ENCODE measurements around the gene GABRE. TPM values are rescaled to one million over a fixed set of nuclear protein-coding genes. Genes with fewer than 3 reads are reported as not detected.

GABRE gene
- total RNA-seq, 1 experiment from 2014 or later, result not detected

DNA sequence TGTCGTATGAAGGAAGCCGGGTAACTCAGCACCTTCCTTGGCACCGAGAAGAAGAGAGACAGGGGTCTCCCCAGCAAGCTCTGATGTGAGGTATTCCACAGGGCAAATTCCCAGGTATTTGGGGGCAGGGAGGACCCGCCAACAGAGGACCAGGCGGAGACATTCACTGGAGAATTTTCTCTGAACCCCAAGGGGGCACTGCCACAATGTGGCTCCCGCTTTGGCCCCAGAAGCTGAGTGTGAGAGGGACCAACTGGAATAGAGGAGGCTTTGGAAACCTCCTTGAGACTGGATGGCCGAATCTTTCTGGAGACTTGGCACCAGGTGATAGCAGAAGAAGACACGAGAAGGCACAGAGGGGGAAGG lies 735 bp upstream of the GABRE start:
- ATAC-seq (no peak), DNase-seq (no peak)
- no peak overlapping the region for H3K4me2 ChIP-seq (ENCODE audit: low read length)
- intact Hi-C loops (cut with micrococcal nuclease), result no loop called here
- no peaks in the 10 kb centered on the region for H3K36me3 ChIP-seq (ENCODE audit: low read depth, low read length)
- POLR2A ChIA-PET (ENCODE audit: unreplicated experiment), result no interaction called here
- CTCF ChIA-PET, result no interaction called here
- H3F3A ChIP-seq (ENCODE audit: low read length, unreplicated experiment), result no peaks in the 10 kb centered on the region
- no peak overlapping the region for H3K9ac ChIP-seq (ENCODE audit: low read length)
- H3K9me2 ChIP-seq (replicated peaks; ENCODE audit: low read length), result no peaks in the 10 kb centered on the region
- no TSS peak for BruUV-seq (replicated peaks)
- TF ChIP-seq, protein P1, sequence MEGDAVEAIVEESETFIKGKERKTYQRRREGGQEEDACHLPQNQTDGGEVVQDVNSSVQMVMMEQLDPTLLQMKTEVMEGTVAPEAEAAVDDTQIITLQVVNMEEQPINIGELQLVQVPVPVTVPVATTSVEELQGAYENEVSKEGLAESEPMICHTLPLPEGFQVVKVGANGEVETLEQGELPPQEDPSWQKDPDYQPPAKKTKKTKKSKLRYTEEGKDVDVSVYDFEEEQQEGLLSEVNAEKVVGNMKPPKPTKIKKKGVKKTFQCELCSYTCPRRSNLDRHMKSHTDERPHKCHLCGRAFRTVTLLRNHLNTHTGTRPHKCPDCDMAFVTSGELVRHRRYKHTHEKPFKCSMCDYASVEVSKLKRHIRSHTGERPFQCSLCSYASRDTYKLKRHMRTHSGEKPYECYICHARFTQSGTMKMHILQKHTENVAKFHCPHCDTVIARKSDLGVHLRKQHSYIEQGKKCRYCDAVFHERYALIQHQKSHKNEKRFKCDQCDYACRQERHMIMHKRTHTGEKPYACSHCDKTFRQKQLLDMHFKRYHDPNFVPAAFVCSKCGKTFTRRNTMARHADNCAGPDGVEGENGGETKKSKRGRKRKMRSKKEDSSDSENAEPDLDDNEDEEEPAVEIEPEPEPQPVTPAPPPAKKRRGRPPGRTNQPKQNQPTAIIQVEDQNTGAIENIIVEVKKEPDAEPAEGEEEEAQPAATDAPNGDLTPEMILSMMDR (conservative IDR thresholded peaks at IDR 0.05; ENCODE audit: low read depth, low read length), result no peak
- TF ChIP-seq EZH2 (IDR thresholded peaks at IDR 0.05; ENCODE audit: low read length, unreplicated experiment) (no peak), EZH2phosphoT487 (IDR thresholded peaks at IDR 0.05; ENCODE audit: borderline replicate concordance, low read length) (no peak)
- no peaks in the 10 kb centered on the region for H4K20me1 ChIP-seq (ENCODE audit: low read length)
- H3K27me3 ChIP-seq (ENCODE audit: low read length), result no peaks in the 10 kb centered on the region
- no peaks in the 10 kb centered on the region for H3K4me1 ChIP-seq (ENCODE audit: insufficient read depth, low read length)
- H3K4me3 ChIP-seq (ENCODE audit: low read length), result no peak overlapping the region
- H3K79me2 ChIP-seq (ENCODE audit: low read length), result no peaks in the 10 kb centered on the region
- no peak overlapping the region for H3K27ac ChIP-seq (ENCODE audit: low read length)
- no peaks in the 10 kb centered on the region for H3K9me3 ChIP-seq (ENCODE audit: low read length)
- no peak overlapping the region for H2AFZ ChIP-seq (ENCODE audit: low read length)

DNA sequence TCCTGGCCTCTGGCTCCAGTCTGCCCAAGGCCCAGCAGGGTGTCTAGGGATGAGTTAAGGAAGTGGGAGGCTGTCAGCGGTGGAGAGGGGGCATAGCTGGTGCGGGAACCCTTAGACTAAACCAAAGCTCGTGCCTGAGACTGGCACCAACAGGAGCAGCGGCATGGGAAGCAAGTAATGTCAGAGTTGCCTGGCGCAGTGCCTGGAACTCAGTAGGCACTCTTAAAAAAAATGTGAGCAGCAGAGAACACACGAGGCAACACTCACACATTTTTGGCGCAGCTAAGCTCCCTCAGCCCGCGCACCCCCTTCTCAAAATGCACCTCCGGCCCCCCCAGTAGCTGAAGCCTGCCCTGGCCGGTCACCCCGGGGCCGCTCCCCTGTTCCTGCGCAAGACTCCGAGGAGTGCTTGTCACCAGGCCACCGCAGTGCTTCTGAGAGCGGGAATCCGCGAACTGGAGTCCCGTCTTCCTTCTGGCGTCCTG lies 583 bp downstream of the GABRE start:
- Histone ChIP-seq H3K27ac (ENCODE audit: low read length) (no peak overlapping the region), H3K9me2 (replicated peaks; ENCODE audit: low read length) (no peaks in the 10 kb centered on the region), H3K4me3 (ENCODE audit: low read length) (no peak overlapping the region), H3K4me2 (ENCODE audit: low read length) (no peak overlapping the region), H3F3A (ENCODE audit: low read length, unreplicated experiment) (no peaks in the 10 kb centered on the region), H3K36me3 (ENCODE audit: low read depth, low read length) (no peaks in the 10 kb centered on the region), H4K20me1 (ENCODE audit: low read length) (no peaks in the 10 kb centered on the region), H3K27me3 (ENCODE audit: low read length) (no peaks in the 10 kb centered on the region), H3K9ac (ENCODE audit: low read length) (no peak overlapping the region), H3K4me1 (ENCODE audit: insufficient read depth, low read length) (no peaks in the 10 kb centered on the region), H2AFZ (ENCODE audit: low read length) (no peak overlapping the region), H3K9me3 (ENCODE audit: low read length) (no peaks in the 10 kb centered on the region), H3K79me2 (ENCODE audit: low read length) (no peaks in the 10 kb centered on the region)
- no TSS peak for BruUV-seq (replicated peaks)
- POLR2A ChIA-PET (ENCODE audit: unreplicated experiment), result no interaction called here
- no peak for DNase-seq
- TF ChIP-seq, protein P1 (conservative IDR thresholded peaks at IDR 0.05; ENCODE audit: low read depth, low read length), result no peak
- TF ChIP-seq EZH2 (IDR thresholded peaks at IDR 0.05; ENCODE audit: low read length, unreplicated experiment) (no peak), EZH2phosphoT487 (IDR thresholded peaks at IDR 0.05; ENCODE audit: borderline replicate concordance, low read length) (no peak)
- no peak for ATAC-seq
- CTCF ChIA-PET, result no interaction called here
- intact Hi-C loops (cut with micrococcal nuclease), result no loop called here

DNA sequence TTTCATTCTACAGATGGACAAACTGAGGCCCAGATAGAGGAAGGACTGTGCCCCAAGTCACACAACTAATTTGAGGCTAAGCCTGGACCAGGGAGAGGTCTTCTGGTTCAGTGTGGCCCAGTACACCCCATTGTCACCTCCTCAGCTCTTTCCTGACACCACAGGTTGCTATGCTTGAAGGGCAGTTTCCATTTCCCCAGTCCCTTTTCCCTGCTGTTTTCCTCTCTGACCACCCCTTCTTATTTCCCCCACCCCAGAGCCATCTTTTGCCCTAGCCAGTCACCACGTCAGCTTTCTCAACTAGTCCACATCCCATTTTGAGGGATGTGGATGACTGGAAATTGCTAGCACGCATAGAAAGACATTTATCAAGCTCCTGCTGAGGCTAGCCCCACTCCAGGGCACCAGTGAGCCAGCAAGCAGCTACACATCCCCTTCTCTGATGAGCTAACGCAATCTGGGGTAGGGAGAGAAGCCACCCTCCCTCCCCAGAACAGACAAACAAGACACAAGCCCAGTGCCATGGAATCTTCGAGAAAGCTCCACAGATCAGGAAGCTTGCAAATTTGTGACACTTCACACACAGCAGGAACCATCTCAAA lies 1.3 kb downstream of the GABRE start:
- no peak overlapping the region for H3K4me2 ChIP-seq (ENCODE audit: low read length)
- no peaks in the 10 kb centered on the region for H3K9me3 ChIP-seq (ENCODE audit: low read length)
- TF ChIP-seq EZH2phosphoT487 (IDR thresholded peaks at IDR 0.05; ENCODE audit: borderline replicate concordance, low read length), result no peak
- TF ChIP-seq EZH2 (IDR thresholded peaks at IDR 0.05; ENCODE audit: low read length, unreplicated experiment), result no peak
- TF ChIP-seq, protein P1 (conservative IDR thresholded peaks at IDR 0.05; ENCODE audit: low read depth, low read length), result no peak
- no peak overlapping the region for H3K9ac ChIP-seq (ENCODE audit: low read length)
- DNase-seq, result no peak
- intact Hi-C loops (cut with micrococcal nuclease), result no loop called here
- no peaks in the 10 kb centered on the region for H3K79me2 ChIP-seq (ENCODE audit: low read length)
- H3K36me3 ChIP-seq (ENCODE audit: low read depth, low read length), result no peaks in the 10 kb centered on the region
- H3K27ac ChIP-seq (ENCODE audit: low read length), result no peak overlapping the region
- H2AFZ ChIP-seq (ENCODE audit: low read length), result no peak overlapping the region
- no peak for ATAC-seq
- no peaks in the 10 kb centered on the region for H3K27me3 ChIP-seq (ENCODE audit: low read length)
- no peak overlapping the region for H3K4me3 ChIP-seq (ENCODE audit: low read length)
- BruUV-seq (replicated peaks), result no TSS peak
- POLR2A ChIA-PET (ENCODE audit: unreplicated experiment), result no interaction called here
- H3K4me1 ChIP-seq (ENCODE audit: insufficient read depth, low read length), result no peaks in the 10 kb centered on the region
- CTCF ChIA-PET, result no interaction called here
- no peaks in the 10 kb centered on the region for H3K9me2 ChIP-seq (replicated peaks; ENCODE audit: low read length)
- no peaks in the 10 kb centered on the region for H3F3A ChIP-seq (ENCODE audit: low read length, unreplicated experiment)
- H4K20me1 ChIP-seq (ENCODE audit: low read length), result no peaks in the 10 kb centered on the region
